Measurements from ENCODE around the gene SYNDIG1L.

Gene SYNDIG1L

DNA sequence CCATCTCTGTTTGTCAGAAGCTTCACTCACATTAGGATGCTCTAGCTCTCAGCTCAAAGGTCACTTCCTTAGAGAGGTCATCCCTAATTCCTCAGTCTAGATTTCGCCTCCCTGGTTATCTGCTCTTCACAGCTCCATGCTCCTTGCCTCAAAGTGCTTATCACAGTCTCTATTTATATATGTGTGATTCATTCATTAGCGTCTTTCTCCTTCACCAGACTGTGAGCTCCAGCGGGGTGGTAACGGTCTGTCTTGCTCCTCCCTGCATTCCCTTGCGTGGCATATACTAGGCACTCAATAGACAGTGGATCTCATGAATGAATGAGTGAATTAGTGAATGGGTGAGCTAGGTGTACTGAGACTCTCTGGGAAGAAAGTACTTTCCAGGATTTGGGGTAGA is 6.9 kb downstream of the SYNDIG1L start:
- H4K91ac ChIP-seq (ENCODE audit: low read depth, low read length), result no peak overlapping the region
- H3K14ac ChIP-seq (ENCODE audit: low read length), result no peak overlapping the region
- no peak overlapping the region for H2BK120ac ChIP-seq (ENCODE audit: insufficient read depth, low read length, poor library complexity)
- H3K4ac ChIP-seq (ENCODE audit: low read depth, low read length), result no peak overlapping the region
- H3K4me3 ChIP-seq (ENCODE audit: low read depth, low read length), result no peak overlapping the region
- peaks cover 4% of the 10 kb centered on the region for H3K27me3 ChIP-seq (ENCODE audit: insufficient read depth, low read length)
- no peak overlapping the region for H2BK5ac ChIP-seq (ENCODE audit: low read depth, low read length, poor library complexity)
- no peak overlapping the region for H3K4me2 ChIP-seq (ENCODE audit: low read length)
- no CpG with 5 or more reads among the region's 5 CpGs for WGBS (ENCODE audit: extremely low coverage, insufficient coverage, insufficient read length)
- no peak overlapping the region for H2AK5ac ChIP-seq (ENCODE audit: low read length)
- H3K27ac ChIP-seq (ENCODE audit: low read depth, low read length), result no peak overlapping the region
- H3K18ac ChIP-seq (ENCODE audit: low read length), result no peak overlapping the region
- H4K8ac ChIP-seq (ENCODE audit: low read depth, low read length), result no peak overlapping the region
- no peak overlapping the region for H2AFZ ChIP-seq (ENCODE audit: insufficient read depth, low read length, poor library complexity)
- H3K9ac ChIP-seq (ENCODE audit: low read length), result no peak overlapping the region
- no peaks in the 10 kb centered on the region for H3K9me3 ChIP-seq (ENCODE audit: insufficient read depth, low read depth, low read length)
- no peaks in the 10 kb centered on the region for H3K79me1 ChIP-seq (ENCODE audit: low read length)
- H4K12ac ChIP-seq (ENCODE audit: low read depth, low read length), result no peak overlapping the region
- DNase-seq, result no peak
- H3K36me3 ChIP-seq (ENCODE audit: control insufficient read depth in 1 of 2, insufficient read depth in 2 of 2, low read length in 2 of 2), result no peaks in the 10 kb centered on the region
- H3K79me2 ChIP-seq (ENCODE audit: control insufficient read depth, insufficient read depth, low read length, poor library complexity), result no peaks in the 10 kb centered on the region
- peaks cover 2 to 3% of the 10 kb centered on the region in 2 experiments for H3K4me1 ChIP-seq (ENCODE audit: control insufficient read depth in 1 of 2, insufficient read depth in 2 of 2, low read length in 2 of 2)
- no peak overlapping the region for H3K23ac ChIP-seq (ENCODE audit: low read length)
- H2BK12ac ChIP-seq (ENCODE audit: low read length), result no peak overlapping the region

GRCh38 chr14:74418031-74418430 is 8.0 kb downstream of the SYNDIG1L start:
- WGBS (ENCODE audit: extremely low coverage, insufficient coverage, insufficient read length), result no CpG with 5 or more reads among the region's 8 CpGs

DNA sequence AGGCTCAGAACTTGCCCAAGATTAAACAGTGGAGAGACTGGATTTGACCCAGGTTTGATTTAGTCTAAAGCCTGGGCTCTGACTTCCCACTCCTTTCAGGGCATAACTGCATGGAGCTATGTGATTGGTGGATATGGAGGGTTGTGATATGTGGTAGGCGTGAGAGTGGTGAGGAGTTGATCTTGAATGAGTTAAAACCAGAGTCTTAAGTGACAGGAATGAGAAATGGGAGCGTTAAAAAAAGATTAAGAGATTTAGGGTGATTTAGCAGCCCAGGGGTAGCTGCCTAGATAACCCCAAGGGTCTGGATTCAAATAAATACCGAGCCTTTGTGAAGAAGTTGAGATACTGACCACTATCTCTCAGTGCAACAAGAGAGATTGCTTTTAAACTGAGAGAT is 8.4 kb downstream of the SYNDIG1L start:
- H3K23ac ChIP-seq (ENCODE audit: low read length), result no peak overlapping the region
- H3K4me2 ChIP-seq (ENCODE audit: low read length), result no peak overlapping the region
- no peak overlapping the region for H2BK12ac ChIP-seq (ENCODE audit: low read length)
- no peak overlapping the region for H3K4me3 ChIP-seq (ENCODE audit: low read depth, low read length)
- H3K4me1 ChIP-seq (ENCODE audit: control insufficient read depth in 1 of 2, insufficient read depth in 2 of 2, low read length in 2 of 2), result peaks cover 2 to 5% of the 10 kb centered on the region in 2 experiments
- no peaks in the 10 kb centered on the region for H3K79me2 ChIP-seq (ENCODE audit: control insufficient read depth, insufficient read depth, low read length, poor library complexity)
- no peaks in the 10 kb centered on the region for H3K9me3 ChIP-seq (ENCODE audit: insufficient read depth, low read depth, low read length)
- H2AK5ac ChIP-seq (ENCODE audit: low read length), result no peak overlapping the region
- H2AFZ ChIP-seq (ENCODE audit: insufficient read depth, low read length, poor library complexity), result no peak overlapping the region
- no peak overlapping the region for H4K91ac ChIP-seq (ENCODE audit: low read depth, low read length)
- no peak overlapping the region for H3K4ac ChIP-seq (ENCODE audit: low read depth, low read length)
- H3K27me3 ChIP-seq (ENCODE audit: insufficient read depth, low read length), result peaks cover 3% of the 10 kb centered on the region
- H4K8ac ChIP-seq (ENCODE audit: low read depth, low read length), result no peak overlapping the region
- no peaks in the 10 kb centered on the region for H3K79me1 ChIP-seq (ENCODE audit: low read length)
- H3K9ac ChIP-seq (ENCODE audit: low read length), result no peak overlapping the region
- DNase-seq, result no peak
- H3K36me3 ChIP-seq (ENCODE audit: control insufficient read depth in 1 of 2, insufficient read depth in 2 of 2, low read length in 2 of 2), result no peaks in the 10 kb centered on the region
- no peak overlapping the region for H4K12ac ChIP-seq (ENCODE audit: low read depth, low read length)
- no peak overlapping the region for H3K14ac ChIP-seq (ENCODE audit: low read length)
- no peak overlapping the region for H2BK5ac ChIP-seq (ENCODE audit: low read depth, low read length, poor library complexity)
- no peak overlapping the region for H3K27ac ChIP-seq (ENCODE audit: low read depth, low read length)
- H3K18ac ChIP-seq (ENCODE audit: low read length), result no peak overlapping the region
- 100% methylated on average over 2 of the region's 3 CpGs for WGBS (ENCODE audit: extremely low coverage, insufficient coverage, insufficient read length)
- no peak overlapping the region for H2BK120ac ChIP-seq (ENCODE audit: insufficient read depth, low read length, poor library complexity)

More at GRCh38 chr14:74418031-74418430, 8.0 kb downstream of the SYNDIG1L start:
- peaks cover 3% of the 10 kb centered on the region for H3K27me3 ChIP-seq (ENCODE audit: insufficient read depth, low read length)
- no peak overlapping the region for H2AFZ ChIP-seq (ENCODE audit: insufficient read depth, low read length, poor library complexity)
- no peak overlapping the region for H3K18ac ChIP-seq (ENCODE audit: low read length)
- H4K12ac ChIP-seq (ENCODE audit: low read depth, low read length), result no peak overlapping the region
- H3K4ac ChIP-seq (ENCODE audit: low read depth, low read length), result no peak overlapping the region
- no peak overlapping the region for H4K91ac ChIP-seq (ENCODE audit: low read depth, low read length)
- H3K79me2 ChIP-seq (ENCODE audit: control insufficient read depth, insufficient read depth, low read length, poor library complexity), result no peaks in the 10 kb centered on the region
- H4K8ac ChIP-seq (ENCODE audit: low read depth, low read length), result no peak overlapping the region
- H3K14ac ChIP-seq (ENCODE audit: low read length), result no peak overlapping the region
- no peak overlapping the region for H2AK5ac ChIP-seq (ENCODE audit: low read length)
- no peak overlapping the region for H3K4me2 ChIP-seq (ENCODE audit: low read length)
- H3K9ac ChIP-seq (ENCODE audit: low read length), result no peak overlapping the region
- H2BK12ac ChIP-seq (ENCODE audit: low read length), result no peak overlapping the region
- no peak overlapping the region for H3K27ac ChIP-seq (ENCODE audit: low read depth, low read length)
- H3K23ac ChIP-seq (ENCODE audit: low read length), result no peak overlapping the region
- H3K4me1 ChIP-seq (ENCODE audit: control insufficient read depth in 1 of 2, insufficient read depth in 2 of 2, low read length in 2 of 2), result peaks cover 2 to 5% of the 10 kb centered on the region in 2 experiments
- H2BK120ac ChIP-seq (ENCODE audit: insufficient read depth, low read length, poor library complexity), result no peak overlapping the region
- H3K36me3 ChIP-seq (ENCODE audit: control insufficient read depth in 1 of 2, insufficient read depth in 2 of 2, low read length in 2 of 2), result no peaks in the 10 kb centered on the region
- no peak overlapping the region for H2BK5ac ChIP-seq (ENCODE audit: low read depth, low read length, poor library complexity)
- DNase-seq, result no peak
- no peaks in the 10 kb centered on the region for H3K79me1 ChIP-seq (ENCODE audit: low read length)
- no peaks in the 10 kb centered on the region for H3K9me3 ChIP-seq (ENCODE audit: insufficient read depth, low read depth, low read length)
- H3K4me3 ChIP-seq (ENCODE audit: low read depth, low read length), result no peak overlapping the region

GRCh38 chr14:74417201-74417600 is 8.8 kb downstream of the SYNDIG1L start:
- peaks cover 3% of the 10 kb centered on the region for H3K27me3 ChIP-seq (ENCODE audit: insufficient read depth, low read length)
- H3K4ac ChIP-seq (ENCODE audit: low read depth, low read length), result no peak overlapping the region
- no peak overlapping the region for H4K91ac ChIP-seq (ENCODE audit: low read depth, low read length)
- no peak overlapping the region for H3K18ac ChIP-seq (ENCODE audit: low read length)
- no peak overlapping the region for H2BK12ac ChIP-seq (ENCODE audit: low read length)
- WGBS (ENCODE audit: extremely low coverage, insufficient coverage, insufficient read length), result no CpG with 5 or more reads among the region's 1 CpG
- H3K79me1 ChIP-seq (ENCODE audit: low read length), result no peaks in the 10 kb centered on the region
- H3K9me3 ChIP-seq (ENCODE audit: insufficient read depth, low read depth, low read length), result no peaks in the 10 kb centered on the region
- no peak for DNase-seq
- no peak overlapping the region for H4K8ac ChIP-seq (ENCODE audit: low read depth, low read length)
- H3K4me1 ChIP-seq (ENCODE audit: control insufficient read depth in 1 of 2, insufficient read depth in 2 of 2, low read length in 2 of 2), result peaks cover 2 to 5% of the 10 kb centered on the region in 2 experiments
- H3K79me2 ChIP-seq (ENCODE audit: control insufficient read depth, insufficient read depth, low read length, poor library complexity), result no peaks in the 10 kb centered on the region
- H3K4me2 ChIP-seq (ENCODE audit: low read length), result no peak overlapping the region
- no peak overlapping the region for H2AFZ ChIP-seq (ENCODE audit: insufficient read depth, low read length, poor library complexity)
- H2AK5ac ChIP-seq (ENCODE audit: low read length), result no peak overlapping the region
- H3K14ac ChIP-seq (ENCODE audit: low read length), result no peak overlapping the region
- H3K27ac ChIP-seq (ENCODE audit: low read depth, low read length), result no peak overlapping the region
- H3K4me3 ChIP-seq (ENCODE audit: low read depth, low read length), result no peak overlapping the region
- H3K36me3 ChIP-seq (ENCODE audit: control insufficient read depth in 1 of 2, insufficient read depth in 2 of 2, low read length in 2 of 2), result no peaks in the 10 kb centered on the region
- no peak overlapping the region for H4K12ac ChIP-seq (ENCODE audit: low read depth, low read length)
- H3K9ac ChIP-seq (ENCODE audit: low read length), result no peak overlapping the region
- no peak overlapping the region for H2BK5ac ChIP-seq (ENCODE audit: low read depth, low read length, poor library complexity)
- H3K23ac ChIP-seq (ENCODE audit: low read length), result no peak overlapping the region
- H2BK120ac ChIP-seq (ENCODE audit: insufficient read depth, low read length, poor library complexity), result no peak overlapping the region

All from trophoblast cell (in vitro differentiated cells and primary cell).